HG03135 (cell line): Measurements from ENCODE around the gene ASAP2.

Experiments used
- ATAC-seq: cut with Tn5 transposase; IDR thresholded peaks from one replicate; pipeline ENCODE4 v1.9.1; 2021; ENCODE audit warnings: mild to moderate bottlenecking, moderate library complexity; ENCODE audit not compliant: unreplicated experiment

ASAP2 gene

GRCh38 chr2:9373476-9373875, 166.9 kb downstream of the ASAP2 start:
- ATAC-seq: no peak

- no peak for ATAC-seq
These were observed 167.6 kb downstream of the ASAP2 start for GRCh38 chr2:9374071-9374730.

- no peak for ATAC-seq
These were observed 169.3 kb downstream of the ASAP2 start for GRCh38 chr2:9375857-9376428.

GRCh38 chr2:9377461-9378097, 171.0 kb downstream of the ASAP2 start:
- ATAC-seq: no peak

GRCh38 chr2:9378433-9379390, 172.1 kb downstream of the ASAP2 start:
- ATAC-seq: no peak

GRCh38 chr2:9379391-9379755, 172.8 kb downstream of the ASAP2 start:
- no peak for ATAC-seq

GRCh38 chr2:9380702-9381628, 174.4 kb downstream of the ASAP2 start:
- no peak for ATAC-seq

- no peak for ATAC-seq
These were observed 176.1 kb downstream of the ASAP2 start for GRCh38 chr2:9382604-9383235.

- ATAC-seq: no peak
These were observed 177.9 kb downstream of the ASAP2 start for GRCh38 chr2:9384521-9384920.

- no peak for ATAC-seq
These were observed 179.2 kb downstream of the ASAP2 start for GRCh38 chr2:9385841-9386240.

- ATAC-seq: no peak
These were observed 181.6 kb downstream of the ASAP2 start for GRCh38 chr2:9388199-9388681.

- no peak for ATAC-seq
These were observed 182.6 kb downstream of the ASAP2 start for GRCh38 chr2:9388950-9389911.

- ATAC-seq: no peak
These were observed 183.7 kb downstream of the ASAP2 start for GRCh38 chr2:9390151-9390850.

GRCh38 chr2:9390991-9391390, 184.4 kb downstream of the ASAP2 start:
- ATAC-seq: no peak

GRCh38 chr2:9391961-9392720, 185.5 kb downstream of the ASAP2 start:
- no peak for ATAC-seq

- ATAC-seq: no peak
These were observed 186.5 kb downstream of the ASAP2 start for GRCh38 chr2:9392898-9393765.
